GM12874 (cell line): ENCODE measurements around the gene FTO.

Experiments
- CTCF ChIP-seq: IDR thresholded peaks from 2 replicates; pipeline ENCODE4 v1.5.1; 2011; ENCODE audit warnings: low read depth, mild to moderate bottlenecking, control low read depth, low read length, moderate library complexity; ENCODE audit not compliant: insufficient read depth

FTO gene

GRCh38 chr16:53673189-53673588 is 30.8 kb upstream of the FTO start:
- no peak for TF ChIP-seq CTCF

- TF ChIP-seq CTCF, result no peak
Measured at GRCh38 chr16:53678155-53678554, 25.8 kb upstream of the FTO start.

GRCh38 chr16:53678756-53679343 is 25.1 kb upstream of the FTO start:
- no peak for TF ChIP-seq CTCF

GRCh38 chr16:53680756-53681155 is 23.2 kb upstream of the FTO start:
- no peak for TF ChIP-seq CTCF

GRCh38 chr16:53681354-53681753 is 22.6 kb upstream of the FTO start:
- no peak for TF ChIP-seq CTCF

- no peak for TF ChIP-seq CTCF
Measured at GRCh38 chr16:53686710-53687109, 17.2 kb upstream of the FTO start.

GRCh38 chr16:53689636-53690035 is 14.3 kb upstream of the FTO start:
- TF ChIP-seq CTCF, result no peak
